ENCODE measurements around the gene COG8.

DNA sequence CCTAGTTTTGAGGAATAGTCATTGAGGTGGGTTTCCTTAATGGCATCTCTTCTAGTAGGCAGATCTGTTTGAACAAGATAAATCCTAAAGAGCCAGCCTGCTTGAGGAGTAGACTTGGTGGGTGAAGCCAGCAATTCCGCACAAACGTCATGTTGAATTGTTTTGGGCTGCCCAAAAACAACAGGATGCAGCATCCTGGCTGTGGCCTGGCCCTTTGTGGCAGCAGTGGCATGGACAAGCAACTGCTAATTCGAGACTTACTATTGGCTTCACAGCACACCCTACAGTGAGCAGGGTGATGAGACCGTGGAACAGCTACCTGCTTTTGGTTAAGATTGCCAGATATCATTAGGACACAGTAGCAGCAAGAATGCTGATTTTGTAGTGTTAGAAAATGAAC is 37.5 kb downstream of the COG8 start:
- TF ChIP-seq ZNF175 (CRISPR knock-in tag; IDR thresholded peaks at IDR 0.05; ENCODE audit: low read depth) (no peak), GTF2F1 (IDR thresholded peaks at IDR 0.05; ENCODE audit: low read depth, low read length) (no peak), TAF1 (IDR thresholded peaks at IDR 0.05; ENCODE audit: control insufficient read depth, extremely low read depth, insufficient read depth, low read length, severe bottlenecking) (no peak)
- TF ChIP-seq, protein P1, sequence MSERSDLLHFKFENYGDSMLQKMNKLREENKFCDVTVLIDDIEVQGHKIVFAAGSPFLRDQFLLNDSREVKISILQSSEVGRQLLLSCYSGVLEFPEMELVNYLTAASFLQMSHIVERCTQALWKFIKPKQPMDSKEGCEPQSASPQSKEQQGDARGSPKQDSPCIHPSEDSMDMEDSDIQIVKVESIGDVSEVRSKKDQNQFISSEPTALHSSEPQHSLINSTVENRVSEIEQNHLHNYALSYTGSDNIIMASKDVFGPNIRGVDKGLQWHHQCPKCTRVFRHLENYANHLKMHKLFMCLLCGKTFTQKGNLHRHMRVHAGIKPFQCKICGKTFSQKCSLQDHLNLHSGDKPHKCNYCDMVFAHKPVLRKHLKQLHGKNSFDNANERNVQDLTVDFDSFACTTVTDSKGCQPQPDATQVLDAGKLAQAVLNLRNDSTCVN (CRISPR knock-in tag; IDR thresholded peaks at IDR 0.05): no peak
- TF ChIP-seq, protein P2, sequence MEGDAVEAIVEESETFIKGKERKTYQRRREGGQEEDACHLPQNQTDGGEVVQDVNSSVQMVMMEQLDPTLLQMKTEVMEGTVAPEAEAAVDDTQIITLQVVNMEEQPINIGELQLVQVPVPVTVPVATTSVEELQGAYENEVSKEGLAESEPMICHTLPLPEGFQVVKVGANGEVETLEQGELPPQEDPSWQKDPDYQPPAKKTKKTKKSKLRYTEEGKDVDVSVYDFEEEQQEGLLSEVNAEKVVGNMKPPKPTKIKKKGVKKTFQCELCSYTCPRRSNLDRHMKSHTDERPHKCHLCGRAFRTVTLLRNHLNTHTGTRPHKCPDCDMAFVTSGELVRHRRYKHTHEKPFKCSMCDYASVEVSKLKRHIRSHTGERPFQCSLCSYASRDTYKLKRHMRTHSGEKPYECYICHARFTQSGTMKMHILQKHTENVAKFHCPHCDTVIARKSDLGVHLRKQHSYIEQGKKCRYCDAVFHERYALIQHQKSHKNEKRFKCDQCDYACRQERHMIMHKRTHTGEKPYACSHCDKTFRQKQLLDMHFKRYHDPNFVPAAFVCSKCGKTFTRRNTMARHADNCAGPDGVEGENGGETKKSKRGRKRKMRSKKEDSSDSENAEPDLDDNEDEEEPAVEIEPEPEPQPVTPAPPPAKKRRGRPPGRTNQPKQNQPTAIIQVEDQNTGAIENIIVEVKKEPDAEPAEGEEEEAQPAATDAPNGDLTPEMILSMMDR (IDR thresholded peaks at IDR 0.05 in 2 of 3, conservative IDR thresholded peaks at IDR 0.05 in 1 of 3; ENCODE audit: insufficient read depth in 2 of 3, low read depth in 1 of 3, low read length in 3 of 3): no peak

Measured in K562 (cell line).